Esophagus muscularis mucosa (tissue), 4 donors: Measurements from ENCODE around the gene SLC17A9. TPM values are rescaled to one million over a fixed set of nuclear protein-coding genes. Genes with fewer than 3 reads are reported as not detected.

Source experiments
- DNase-seq: peaks from one replicate; pipeline ENCODE4 v3.0.0-alpha.2; 2017; ENCODE audit errors: extremely low spot score
- H3K27ac ChIP-seq, 4 donors: fragments of 200-600 bp; sonication (generic); replicated peaks in 1 of 4; 1 replicate in 3 of 4; 2 replicates in 1 of 4; pipeline ENCODE4 v1.5.1; 2016 to 2019; ENCODE audit warnings: mild to moderate bottlenecking in 1 of 4
- H3K27me3 ChIP-seq, 4 donors: fragments of 200-600 bp; sonication (generic); one replicate each; pipeline versions ENCODE4 v1.5.1 to v1.6.0; 2016 to 2019
- H3K36me3 ChIP-seq, 4 donors: fragments of 200-600 bp; sonication (generic); one replicate each; pipeline ENCODE4 v1.5.1; 2016 to 2019
- H3K4me1 ChIP-seq, 4 donors: fragments of 200-600 bp; sonication (generic); one replicate each; pipeline ENCODE4 v1.5.1; 2016 to 2019
- H3K4me3 ChIP-seq, 4 donors: fragments of 200-600 bp; sonication (generic); 1 replicate in 2 of 4; 2 replicates in 2 of 4; pipeline ENCODE4 v1.5.1; 2016 to 2019; ENCODE audit warnings: mild to moderate bottlenecking in 4 of 4, moderate library complexity in 1 of 4
- H3K9me3 ChIP-seq, 4 donors: fragments of 200-600 bp; sonication (generic); 1 replicate in 3 of 4; 2 replicates in 1 of 4; pipeline ENCODE4 v1.5.1; 2016 to 2019
- CTCF ChIP-seq, 3 experiments: fragments of 200-600 bp in 2 of 3; fragments of 450-650 bp in 1 of 3; sonication (generic) in 2 of 3; IDR thresholded peaks; one replicate each; pipeline ENCODE4 v1.5.1; 2017 to 2019; ENCODE audit warnings: antibody characterized with exemption in 3 of 3, mild to moderate bottlenecking in 2 of 3, moderate library complexity in 1 of 3
- EP300 ChIP-seq: sonication (generic); formaldehyde crosslinking; IDR thresholded peaks from one replicate; pipeline ENCODE4 v1.6.1; 2017; ENCODE audit warnings: antibody characterized with exemption
- POLR2A ChIP-seq: fragments of 450-650 bp; IDR thresholded peaks from one replicate; pipeline ENCODE4 v1.6.1; 2017; ENCODE audit warnings: antibody characterized with exemption, moderate library complexity, mild to moderate bottlenecking, low read depth
- POLR2AphosphoS5 ChIP-seq, 2 donors: sonication (generic); formaldehyde crosslinking; IDR thresholded peaks; one replicate each; pipeline ENCODE4 v1.6.1; 2017; ENCODE audit warnings: antibody characterized with exemption in 2 of 2
- WGBS: methylation state at CpG from one replicate; pipeline ENCODE4 v1.1.5; 2018; 5-methylcytosine and 5-hydroxymethylcytosine counted together
- intact Hi-C: fragments of 100-400 bp; cut with DNase I; formaldehyde crosslinking; loops from one replicate; pipeline ENCODE4 v1.15.1; 2023
- total RNA-seq, 4 donors: library from RNA; depleted of rRNA; stranded (reverse); fragments of >200 nt; gene quantifications; one replicate each; pipeline versions ENCODE4 v1.1.0 to v1.2.1, GENCODE V29; 2016

Gene SLC17A9
- total RNA-seq, 4 donors from 2014 or later = 2.2 to 5.2 (median 2.7) TPM

GRCh38 chr20:62967149-62967501 lies 14.6 kb downstream of the SLC17A9 start:
- H3K27ac ChIP-seq = no peak overlapping the region
- no peak for TF ChIP-seq EP300
- TF ChIP-seq CTCF (IDR thresholded peaks at IDR 0.05) = no peak
- no peak for TF ChIP-seq POLR2AphosphoS5 (IDR thresholded peaks at IDR 0.05)
- no peak for TF ChIP-seq POLR2A
- DNase-seq = no peak
- no peaks in the 10 kb centered on the region for H3K4me1 ChIP-seq
- H3K9me3 ChIP-seq = no peaks in the 10 kb centered on the region
- intact Hi-C loops = no loop called here
- peaks cover 0 to 36% (median 9%) of the 10 kb centered on the region in 4 donors for H3K27me3 ChIP-seq
- WGBS = no CpG with 5 or more reads among the region's 6 CpGs
- H3K4me3 ChIP-seq = no peak overlapping the region
- H3K36me3 ChIP-seq = peaks cover 0 to 44% (median 15%) of the 10 kb centered on the region in 4 donors

DNA sequence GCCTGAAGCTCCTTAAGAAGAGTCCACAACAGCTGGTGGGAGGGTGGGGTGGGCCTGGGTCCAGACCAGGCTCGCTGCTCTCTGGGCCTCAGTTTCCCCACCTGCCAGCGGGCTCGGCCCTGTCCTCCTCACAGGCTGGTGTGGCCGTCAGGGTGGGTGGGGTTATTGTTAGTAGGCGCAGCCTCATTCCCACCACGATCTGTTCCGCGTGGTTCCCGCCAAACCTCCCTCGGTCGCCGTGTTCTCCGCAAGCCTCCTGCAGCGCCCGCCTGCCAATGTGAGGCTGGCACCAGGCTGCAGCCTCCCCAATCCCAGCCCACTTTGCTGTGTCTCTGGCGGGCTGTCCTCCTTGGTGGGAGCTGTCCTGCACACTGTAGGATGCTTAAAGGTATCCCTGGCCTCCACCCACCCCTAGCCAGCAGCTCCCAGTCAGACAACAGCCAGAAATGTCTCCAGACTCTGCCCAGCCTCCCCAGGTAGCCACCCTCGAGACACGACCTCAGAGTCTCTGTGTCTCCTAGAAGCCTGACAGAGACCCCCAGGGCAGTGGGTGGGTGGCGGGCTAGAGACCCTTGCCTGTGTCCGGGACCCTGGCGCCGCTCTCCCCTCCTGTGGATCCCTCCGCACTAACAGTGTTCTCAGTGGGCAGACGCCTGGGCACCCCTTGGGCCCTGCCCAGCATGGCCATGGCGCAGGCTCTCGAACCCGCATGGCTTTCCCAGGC lies 15.3 kb downstream of the SLC17A9 start:
- intact Hi-C loops = no loop called here
- peaks cover 0 to 42% (median 11%) of the 10 kb centered on the region in 4 donors for H3K27me3 ChIP-seq
- no peak overlapping the region for H3K4me3 ChIP-seq
- H3K4me1 ChIP-seq = peaks cover 3 to 6% (median 5%) of the 10 kb centered on the region in 4 donors
- H3K36me3 ChIP-seq = peaks cover 0 to 37% (median 13%) of the 10 kb centered on the region in 4 donors
- TF ChIP-seq POLR2AphosphoS5 (IDR thresholded peaks at IDR 0.05) (no peak), CTCF (IDR thresholded peaks at IDR 0.05) (no peak), POLR2A (no peak), EP300 (no peak)
- DNase-seq = no peak
- H3K9me3 ChIP-seq = no peaks in the 10 kb centered on the region
- WGBS = 89% methylated on average over 22 of the region's 27 CpGs
- no peak overlapping the region for H3K27ac ChIP-seq

DNA sequence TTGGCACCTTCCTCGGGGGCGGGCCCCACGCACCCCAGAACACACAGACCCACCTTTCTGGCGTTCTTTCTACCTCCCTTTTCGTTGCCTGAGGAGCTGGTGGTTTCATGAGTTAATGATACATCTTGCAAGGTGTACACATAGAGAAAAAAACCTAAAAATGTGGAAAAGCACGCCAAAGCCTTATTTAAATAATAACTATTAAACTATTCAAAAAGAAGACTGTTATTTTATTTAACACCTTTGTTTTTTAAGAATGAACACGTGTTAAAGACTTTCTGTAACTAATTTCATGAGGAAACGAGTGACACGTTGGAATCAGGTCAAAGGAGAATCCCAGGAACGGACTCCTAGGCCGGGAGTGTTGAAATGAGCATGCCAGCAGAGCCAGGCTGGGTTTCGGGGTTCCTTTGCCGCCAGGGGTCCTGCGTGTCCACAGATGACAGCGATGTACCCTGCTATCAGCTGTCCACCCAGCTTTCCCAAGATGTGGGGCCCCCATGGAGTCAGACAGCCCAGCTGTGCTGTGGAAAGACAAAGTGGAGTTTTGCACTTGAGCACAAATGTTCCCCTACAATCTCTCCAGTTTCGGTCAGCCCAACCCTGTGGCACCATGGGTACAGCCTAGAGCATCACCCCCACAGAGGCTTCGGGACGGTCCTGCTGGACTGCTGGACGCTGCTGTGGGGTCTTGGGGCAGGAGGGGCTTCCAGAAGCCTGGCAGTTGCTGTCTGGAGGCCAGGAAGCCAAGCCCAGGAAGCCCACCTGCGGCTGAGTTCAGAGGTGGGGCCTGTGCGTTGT lies 16.1 kb downstream of the SLC17A9 start:
- H3K4me1 ChIP-seq = peaks cover 7 to 13% (median 13%) of the 10 kb centered on the region in 4 donors
- H3K36me3 ChIP-seq = peaks cover 0 to 29% (median 9%) of the 10 kb centered on the region in 4 donors
- H3K27ac ChIP-seq = no peak overlapping the region
- peaks cover 0 to 50% (median 19%) of the 10 kb centered on the region in 4 donors for H3K27me3 ChIP-seq
- no peak overlapping the region for H3K4me3 ChIP-seq
- TF ChIP-seq POLR2AphosphoS5 (IDR thresholded peaks at IDR 0.05) (no peak), CTCF (IDR thresholded peaks at IDR 0.05) (no peak), EP300 (no peak), POLR2A (no peak)
- no peaks in the 10 kb centered on the region for H3K9me3 ChIP-seq
- DNase-seq = no peak
- 76% methylated on average over 16 of the region's 21 CpGs for WGBS
- intact Hi-C loops = no loop called here

DNA sequence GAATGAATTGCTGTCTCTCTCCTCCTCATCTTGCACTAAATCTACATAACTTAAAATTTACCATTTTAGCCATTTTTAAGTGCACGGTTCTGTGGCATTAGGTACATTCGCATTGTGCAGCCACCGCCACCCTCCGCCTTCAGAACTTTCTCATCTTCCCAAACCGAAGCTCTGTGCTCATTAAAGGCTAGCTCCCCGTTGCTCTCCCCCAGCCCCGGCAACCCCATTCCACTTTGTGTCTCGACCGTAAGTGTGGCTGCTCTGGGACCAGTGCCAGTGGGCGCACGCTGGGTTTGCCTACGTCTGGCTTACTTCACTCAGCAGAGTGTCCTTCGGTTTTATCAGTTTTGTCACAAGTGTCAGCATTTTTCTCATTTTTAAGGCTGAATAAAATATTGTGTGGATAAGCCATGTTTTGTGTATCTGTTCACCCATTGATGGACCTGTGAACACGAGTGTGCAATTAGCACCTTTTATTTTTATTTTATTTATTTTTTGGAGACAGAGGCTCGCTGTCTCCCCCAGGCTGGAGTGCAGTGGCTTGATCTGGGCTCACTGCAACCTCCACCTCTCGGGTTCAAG lies 16.8 kb downstream of the SLC17A9 start:
- 56% methylated on average over 16 of the region's 16 CpGs for WGBS
- Histone ChIP-seq H3K27ac (no peak overlapping the region), H3K36me3 (peaks cover 0 to 23% (median 5%) of the 10 kb centered on the region in 4 donors), H3K4me1 (peaks cover 7 to 13% (median 13%) of the 10 kb centered on the region in 4 donors), H3K9me3 (no peaks in the 10 kb centered on the region), H3K27me3 (peaks cover under 1 to 57% (median 23%) of the 10 kb centered on the region in 4 donors), H3K4me3 (no peak overlapping the region)
- TF ChIP-seq EP300 (no peak), POLR2AphosphoS5 (IDR thresholded peaks at IDR 0.05) (no peak), POLR2A (no peak), CTCF (IDR thresholded peaks at IDR 0.05) (no peak)
- intact Hi-C loops = no loop called here
- DNase-seq = no peak
